DND-41 (cell line): ENCODE data around the gene TPD52L1.

Experiments used
- EZH2 ChIP-seq: IDR thresholded peaks from 3 replicates; pipeline ENCODE4 v1.6.1; 2012; ENCODE audit warnings: borderline replicate concordance, low read depth, mild to moderate bottlenecking, moderate library complexity, low read length, inconsistent platforms; ENCODE audit not compliant: severe bottlenecking
- TF ChIP-seq, protein P1 (sequence below): IDR thresholded peaks from 2 replicates; pipeline ENCODE4 v1.5.1; 2012; ENCODE audit warnings: borderline replicate concordance, low read length, moderate library complexity, mild to moderate bottlenecking; ENCODE audit not compliant: poor library complexity, severe bottlenecking; ENCODE audit errors: extremely low read depth

DNA sequence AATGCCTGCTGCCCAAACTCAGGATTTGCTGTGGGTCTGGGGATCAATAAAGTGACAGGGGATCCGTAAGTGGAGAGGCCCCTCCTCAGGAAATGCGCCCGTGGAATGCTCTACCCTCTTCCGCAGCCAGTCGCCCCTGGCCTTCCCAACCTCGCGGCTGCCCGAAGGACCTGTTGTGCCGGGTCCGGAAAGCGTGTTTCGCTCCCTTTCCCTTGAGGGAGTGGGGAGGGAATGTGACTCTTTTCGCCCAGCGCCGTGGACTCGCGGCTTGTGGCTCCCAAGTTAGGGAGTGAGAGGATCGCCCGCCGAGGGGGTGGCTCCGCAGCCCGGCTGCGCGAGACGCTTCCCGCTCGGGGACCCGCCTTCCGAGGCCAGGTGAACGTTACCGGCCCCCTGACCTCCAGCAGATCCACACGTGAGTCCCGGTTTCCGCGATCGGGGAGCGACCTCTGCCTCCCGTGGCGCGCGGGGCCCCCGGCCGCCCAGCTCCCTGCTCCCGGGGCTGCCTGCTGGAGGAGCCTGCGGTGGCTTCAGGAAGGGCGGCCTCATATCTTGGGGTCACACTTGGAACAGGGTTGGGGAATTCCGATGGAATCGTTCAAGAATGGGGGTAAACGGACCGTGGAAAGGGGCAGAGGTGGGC, 666 bp downstream of the TPD52L1 start:
- TF ChIP-seq, protein P1, sequence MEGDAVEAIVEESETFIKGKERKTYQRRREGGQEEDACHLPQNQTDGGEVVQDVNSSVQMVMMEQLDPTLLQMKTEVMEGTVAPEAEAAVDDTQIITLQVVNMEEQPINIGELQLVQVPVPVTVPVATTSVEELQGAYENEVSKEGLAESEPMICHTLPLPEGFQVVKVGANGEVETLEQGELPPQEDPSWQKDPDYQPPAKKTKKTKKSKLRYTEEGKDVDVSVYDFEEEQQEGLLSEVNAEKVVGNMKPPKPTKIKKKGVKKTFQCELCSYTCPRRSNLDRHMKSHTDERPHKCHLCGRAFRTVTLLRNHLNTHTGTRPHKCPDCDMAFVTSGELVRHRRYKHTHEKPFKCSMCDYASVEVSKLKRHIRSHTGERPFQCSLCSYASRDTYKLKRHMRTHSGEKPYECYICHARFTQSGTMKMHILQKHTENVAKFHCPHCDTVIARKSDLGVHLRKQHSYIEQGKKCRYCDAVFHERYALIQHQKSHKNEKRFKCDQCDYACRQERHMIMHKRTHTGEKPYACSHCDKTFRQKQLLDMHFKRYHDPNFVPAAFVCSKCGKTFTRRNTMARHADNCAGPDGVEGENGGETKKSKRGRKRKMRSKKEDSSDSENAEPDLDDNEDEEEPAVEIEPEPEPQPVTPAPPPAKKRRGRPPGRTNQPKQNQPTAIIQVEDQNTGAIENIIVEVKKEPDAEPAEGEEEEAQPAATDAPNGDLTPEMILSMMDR, result no peak
- TF ChIP-seq EZH2, result no peak
